HepG2 (cell line): ENCODE results near the gene KRT34. TPM values are rescaled to one million over a fixed set of nuclear protein-coding genes. Genes with fewer than 3 reads are reported as not detected.

Experiments
- BCL6 ChIP-seq: IDR thresholded peaks from 2 replicates; pipeline ENCODE4 v1.6.1; 2016; ENCODE audit warnings: missing genetic modification reagents, missing compliant biosample characterization
- CBFB ChIP-seq: sonication (generic); formaldehyde crosslinking; IDR thresholded peaks from 2 replicates; pipeline ENCODE4 v1.4.0; 2020; ENCODE audit warnings: missing genetic modification reagents
- ERF ChIP-seq: IDR thresholded peaks from 2 replicates; pipeline ENCODE4 v1.6.1; 2018; ENCODE audit warnings: missing biosample characterization, missing genetic modification reagents
- HCFC1 ChIP-seq: fragments of 150-350 bp; IDR thresholded peaks from 2 replicates; pipeline ENCODE4 v1.6.1; 2014; ENCODE audit warnings: low read depth, low read length
- IKZF4 ChIP-seq: sonication (generic); formaldehyde crosslinking; IDR thresholded peaks from 2 replicates; pipeline ENCODE4 v1.5.1; 2020; ENCODE audit warnings: borderline replicate concordance, mild to moderate bottlenecking, low read depth, missing genetic modification reagents; ENCODE audit errors: not compliant biosample characterization
- MAFK ChIP-seq, 2 experiments: IDR thresholded peaks in 1 of 2; conservative IDR thresholded peaks in 1 of 2; 2 replicates each; pipeline ENCODE4 v1.6.1; 2011; ENCODE audit warnings: improper control_type of control experiment in 2 of 2, low read length in 2 of 2
- MED13 ChIP-seq: sonication (generic); formaldehyde crosslinking; IDR thresholded peaks from 2 replicates; pipeline ENCODE4 v1.5.0; 2020; ENCODE audit warnings: missing genetic modification reagents
- NCOA1 ChIP-seq: sonication (generic); formaldehyde crosslinking; IDR thresholded peaks from 2 replicates; pipeline ENCODE4 v1.9.0; 2021; ENCODE audit warnings: missing genetic modification reagents
- STAT6 ChIP-seq: sonication (generic); formaldehyde crosslinking; IDR thresholded peaks from 2 replicates; pipeline ENCODE4 v1.4.0; 2020; ENCODE audit warnings: missing genetic modification reagents, mild to moderate bottlenecking, borderline replicate concordance
- XRCC5 ChIP-seq: fragments of 200-400 bp; formaldehyde crosslinking; optimal IDR thresholded peaks from 2 replicates; pipeline ENCODE3; 2017; ENCODE audit warnings: mild to moderate bottlenecking, low read length
- ZBTB3 ChIP-seq: sonication (generic); formaldehyde crosslinking; IDR thresholded peaks from 2 replicates; pipeline ENCODE4 v1.4.0; 2020; ENCODE audit warnings: low read depth, mild to moderate bottlenecking, moderate library complexity, missing genetic modification reagents, borderline replicate concordance
- ZFP1 ChIP-seq: IDR thresholded peaks from 2 replicates; pipeline ENCODE4 v1.6.1; 2016
- ZNF121 ChIP-seq: sonication (generic); formaldehyde crosslinking; IDR thresholded peaks from 2 replicates; pipeline ENCODE4 v1.5.0; 2020; ENCODE audit warnings: mild to moderate bottlenecking, missing genetic modification reagents
- ZNF224 ChIP-seq: sonication (generic); formaldehyde crosslinking; IDR thresholded peaks from 2 replicates; pipeline ENCODE4 v1.5.0; 2020; ENCODE audit warnings: mild to moderate bottlenecking, missing genetic modification reagents
- ZNF230 ChIP-seq: sonication (generic); formaldehyde crosslinking; IDR thresholded peaks from 2 replicates; pipeline ENCODE4 v1.4.0; 2020; ENCODE audit warnings: mild to moderate bottlenecking, missing genetic modification reagents
- ZNF24 ChIP-seq: fragments of 450-650 bp; IDR thresholded peaks from 2 replicates; pipeline ENCODE4 v1.6.1; 2017; ENCODE audit warnings: antibody characterized with exemption, mild to moderate bottlenecking
- ZNF614 ChIP-seq: IDR thresholded peaks from 2 replicates; pipeline ENCODE4 v1.6.1; 2018; ENCODE audit warnings: missing biosample characterization, missing genetic modification reagents, inconsistent platforms, borderline replicate concordance
- ZNF615 ChIP-seq: sonication (generic); formaldehyde crosslinking; IDR thresholded peaks from 2 replicates; pipeline ENCODE4 v1.5.0; 2020; ENCODE audit warnings: mild to moderate bottlenecking, missing genetic modification reagents, borderline replicate concordance
- ZNF678 ChIP-seq: sonication (generic); formaldehyde crosslinking; IDR thresholded peaks from 2 replicates; pipeline ENCODE4 v1.4.0; 2020; ENCODE audit warnings: mild to moderate bottlenecking, missing genetic modification reagents
- ZNF703 ChIP-seq: sonication (generic); formaldehyde crosslinking; IDR thresholded peaks from 2 replicates; pipeline ENCODE4 v1.5.1; 2020; ENCODE audit warnings: missing genetic modification reagents, mild to moderate bottlenecking, moderate library complexity, borderline replicate concordance
- ZNF839 ChIP-seq: sonication (generic); formaldehyde crosslinking; IDR thresholded peaks from 2 replicates; pipeline ENCODE4 v1.4.0; 2020; ENCODE audit warnings: missing genetic modification reagents, mild to moderate bottlenecking, borderline replicate concordance
- ZNF850 ChIP-seq: sonication (generic); formaldehyde crosslinking; conservative IDR thresholded peaks from 2 replicates; pipeline ENCODE4 v1.9.0; 2021; ENCODE audit warnings: mild to moderate bottlenecking, missing genetic modification reagents
- polyA plus RNA-seq, 8 experiments: library from polyadenylated mRNA; depleted of rRNA in 3 of 8; stranded (reverse) in 7 of 8; unstranded in 1 of 8; fragments of >200 nt; fragmentation: Illumina TruSeq in 4 of 8; extraction: Trizol in 4 of 8; gene quantifications; 2 replicates each; pipeline versions ENCODE4 v1.2.1 to v1.2.3, GENCODE V29; 2011 to 2016; ENCODE audit warnings: low read depth in 4 of 8, missing spikeins in 1 of 8, mixed read lengths in 1 of 8; ENCODE audit not compliant: insufficient read depth in 1 of 8
- total RNA-seq, 5 experiments: library from RNA; depleted of rRNA; stranded (reverse); fragments of >200 nt; fragmentation: Illumina TruSeq; extraction: Trizol; gene quantifications; 2 replicates each; pipeline ENCODE4 v1.2.3, GENCODE V29; 2016; ENCODE audit warnings: low read depth in 1 of 5
- TF ChIP-seq, protein P1 (sequence below): sonication (generic); formaldehyde crosslinking; IDR thresholded peaks from 2 replicates; pipeline ENCODE4 v1.4.0; 2020; ENCODE audit warnings: missing genetic modification reagents, borderline replicate concordance
- TF ChIP-seq, protein P2 (sequence below): sonication (generic); formaldehyde crosslinking; IDR thresholded peaks from 2 replicates; pipeline ENCODE4 v1.5.1; 2020; ENCODE audit warnings: missing genetic modification reagents, mild to moderate bottlenecking, borderline replicate concordance

Gene KRT34
- total and polyA plus RNA-seq, 2 of the 13 experiments (the other 11 are each of a cell fraction or from before 2014, with no cell fraction given): not detected

- no peak for TF ChIP-seq STAT6 (CRISPR knock-in tag)
- TF ChIP-seq ZNF839: no peak
- no peak for TF ChIP-seq ZNF850
- TF ChIP-seq ZNF678 (CRISPR knock-in tag): no peak
- no peak for TF ChIP-seq ZNF614 (CRISPR knock-in tag)
- TF ChIP-seq, protein P1, sequence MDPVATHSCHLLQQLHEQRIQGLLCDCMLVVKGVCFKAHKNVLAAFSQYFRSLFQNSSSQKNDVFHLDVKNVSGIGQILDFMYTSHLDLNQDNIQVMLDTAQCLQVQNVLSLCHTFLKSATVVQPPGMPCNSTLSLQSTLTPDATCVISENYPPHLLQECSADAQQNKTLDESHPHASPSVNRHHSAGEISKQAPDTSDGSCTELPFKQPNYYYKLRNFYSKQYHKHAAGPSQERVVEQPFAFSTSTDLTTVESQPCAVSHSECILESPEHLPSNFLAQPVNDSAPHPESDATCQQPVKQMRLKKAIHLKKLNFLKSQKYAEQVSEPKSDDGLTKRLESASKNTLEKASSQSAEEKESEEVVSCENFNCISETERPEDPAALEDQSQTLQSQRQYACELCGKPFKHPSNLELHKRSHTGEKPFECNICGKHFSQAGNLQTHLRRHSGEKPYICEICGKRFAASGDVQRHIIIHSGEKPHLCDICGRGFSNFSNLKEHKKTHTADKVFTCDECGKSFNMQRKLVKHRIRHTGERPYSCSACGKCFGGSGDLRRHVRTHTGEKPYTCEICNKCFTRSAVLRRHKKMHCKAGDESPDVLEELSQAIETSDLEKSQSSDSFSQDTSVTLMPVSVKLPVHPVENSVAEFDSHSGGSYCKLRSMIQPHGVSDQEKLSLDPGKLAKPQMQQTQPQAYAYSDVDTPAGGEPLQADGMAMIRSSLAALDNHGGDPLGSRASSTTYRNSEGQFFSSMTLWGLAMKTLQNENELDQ: no peak
- TF ChIP-seq HCFC1: no peak
- 0 out of 2 replicates have a peak, but pooled peaks have one; percentile 50 for TF ChIP-seq ERF (CRISPR knock-in tag)
- TF ChIP-seq BCL6: peak; percentile 68; the same call in 1 of the 2 replicates
- no peak for TF ChIP-seq IKZF4 (CRISPR knock-in tag)
- TF ChIP-seq, protein P2, sequence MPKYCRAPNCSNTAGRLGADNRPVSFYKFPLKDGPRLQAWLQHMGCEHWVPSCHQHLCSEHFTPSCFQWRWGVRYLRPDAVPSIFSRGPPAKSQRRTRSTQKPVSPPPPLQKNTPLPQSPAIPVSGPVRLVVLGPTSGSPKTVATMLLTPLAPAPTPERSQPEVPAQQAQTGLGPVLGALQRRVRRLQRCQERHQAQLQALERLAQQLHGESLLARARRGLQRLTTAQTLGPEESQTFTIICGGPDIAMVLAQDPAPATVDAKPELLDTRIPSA (CRISPR knock-in tag): no peak
- TF ChIP-seq ZBTB3 (CRISPR knock-in tag): no peak
- TF ChIP-seq XRCC5: no peak
- no peak for TF ChIP-seq ZFP1 (CRISPR knock-in tag)
- TF ChIP-seq MED13 (CRISPR knock-in tag): no peak
- no peak for TF ChIP-seq MAFK (conservative IDR thresholded peaks at IDR 0.05 in 1 of 2, IDR thresholded peaks at IDR 0.05 in 1 of 2; ENCODE audit: low read length in 2 of 2)
- no peak for TF ChIP-seq ZNF224 (CRISPR knock-in tag)
- TF ChIP-seq ZNF24: no peak
- TF ChIP-seq NCOA1: 0 out of 2 replicates have a peak, but pooled peaks have one; percentile 47
- TF ChIP-seq ZNF703: no peak
- no peak for TF ChIP-seq ZNF230
- no peak for TF ChIP-seq CBFB (CRISPR knock-in tag)
- TF ChIP-seq ZNF615 (CRISPR knock-in tag): no peak
- peak; percentile 85 for TF ChIP-seq ZNF121 (CRISPR knock-in tag)
These were observed 33.8 kb upstream of the KRT34 start (continued) for GRCh38 chr17:41415833-41416335.
